Ishikawa (cell line): Measurements from ENCODE around the gene B3GNT8.

ENCODE experiments used
- CEBPB ChIP-seq: IDR thresholded peaks from 2 replicates; pipeline ENCODE4 v1.6.1; 2012
- CREB1 ChIP-seq: IDR thresholded peaks from 2 replicates; pipeline ENCODE4 v1.6.1; 2012; ENCODE audit warnings: low read depth
- EGR1 ChIP-seq: IDR thresholded peaks from 2 replicates; pipeline ENCODE4 v1.6.1; 2012
- EP300 ChIP-seq: IDR thresholded peaks from 2 replicates; pipeline ENCODE4 v1.6.1; 2012; ENCODE audit warnings: borderline replicate concordance
- FOXM1 ChIP-seq: IDR thresholded peaks from 2 replicates; pipeline ENCODE4 v1.6.1; 2012; ENCODE audit warnings: low read depth, borderline replicate concordance
- NFIC ChIP-seq: IDR thresholded peaks from 2 replicates; pipeline ENCODE4 v1.6.1; 2012
- RAD21 ChIP-seq: IDR thresholded peaks from 2 replicates; pipeline ENCODE4 v1.6.1; 2012; ENCODE audit warnings: low read depth
- TAF1 ChIP-seq: IDR thresholded peaks from 2 replicates; pipeline ENCODE4 v1.6.1; 2012; ENCODE audit warnings: low read depth, mild to moderate bottlenecking
- TCF12 ChIP-seq: IDR thresholded peaks from 2 replicates; pipeline ENCODE4 v1.6.1; 2012; ENCODE audit warnings: low read depth
- TEAD4 ChIP-seq: IDR thresholded peaks from 2 replicates; pipeline ENCODE4 v1.6.1; 2012
- YY1 ChIP-seq: IDR thresholded peaks from 2 replicates; pipeline ENCODE4 v1.6.1; 2012; ENCODE audit warnings: low read depth
- ZBTB7A ChIP-seq: IDR thresholded peaks from 2 replicates; pipeline ENCODE4 v1.6.1; 2012; ENCODE audit warnings: low read depth
- TF ChIP-seq, protein P1 (sequence below): IDR thresholded peaks from 2 replicates; pipeline ENCODE4 v1.6.1; 2012
- TF ChIP-seq, protein P2 (sequence below): IDR thresholded peaks from 2 replicates; pipeline ENCODE4 v1.6.1; 2012; ENCODE audit warnings: low read depth, mild to moderate bottlenecking
- TF ChIP-seq, protein P3 (sequence below): IDR thresholded peaks from 2 replicates; pipeline ENCODE4 v1.6.1; 2012

The B3GNT8 gene

DNA sequence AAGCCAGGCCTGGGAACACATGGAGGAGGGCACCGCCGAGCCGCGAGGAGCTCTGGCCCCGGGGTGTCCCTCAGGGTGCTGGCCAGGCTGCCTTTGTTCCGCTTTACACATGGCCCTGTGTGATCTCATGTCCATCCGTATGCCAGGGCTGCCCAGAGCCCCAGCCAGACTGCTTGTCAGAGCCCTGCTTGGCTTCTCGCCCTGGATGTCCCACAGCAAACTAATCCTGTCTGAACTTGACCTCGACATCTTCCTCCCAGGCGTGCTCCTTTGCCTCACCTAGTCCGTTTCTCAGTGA, 15.3 kb downstream of the B3GNT8 start:
- TF ChIP-seq CREB1 (no peak), EP300 (no peak), FOXM1 (no peak), YY1 (no peak)
- TF ChIP-seq, protein P1, sequence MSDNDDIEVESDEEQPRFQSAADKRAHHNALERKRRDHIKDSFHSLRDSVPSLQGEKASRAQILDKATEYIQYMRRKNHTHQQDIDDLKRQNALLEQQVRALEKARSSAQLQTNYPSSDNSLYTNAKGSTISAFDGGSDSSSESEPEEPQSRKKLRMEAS = no peak
- TF ChIP-seq, protein P2, sequence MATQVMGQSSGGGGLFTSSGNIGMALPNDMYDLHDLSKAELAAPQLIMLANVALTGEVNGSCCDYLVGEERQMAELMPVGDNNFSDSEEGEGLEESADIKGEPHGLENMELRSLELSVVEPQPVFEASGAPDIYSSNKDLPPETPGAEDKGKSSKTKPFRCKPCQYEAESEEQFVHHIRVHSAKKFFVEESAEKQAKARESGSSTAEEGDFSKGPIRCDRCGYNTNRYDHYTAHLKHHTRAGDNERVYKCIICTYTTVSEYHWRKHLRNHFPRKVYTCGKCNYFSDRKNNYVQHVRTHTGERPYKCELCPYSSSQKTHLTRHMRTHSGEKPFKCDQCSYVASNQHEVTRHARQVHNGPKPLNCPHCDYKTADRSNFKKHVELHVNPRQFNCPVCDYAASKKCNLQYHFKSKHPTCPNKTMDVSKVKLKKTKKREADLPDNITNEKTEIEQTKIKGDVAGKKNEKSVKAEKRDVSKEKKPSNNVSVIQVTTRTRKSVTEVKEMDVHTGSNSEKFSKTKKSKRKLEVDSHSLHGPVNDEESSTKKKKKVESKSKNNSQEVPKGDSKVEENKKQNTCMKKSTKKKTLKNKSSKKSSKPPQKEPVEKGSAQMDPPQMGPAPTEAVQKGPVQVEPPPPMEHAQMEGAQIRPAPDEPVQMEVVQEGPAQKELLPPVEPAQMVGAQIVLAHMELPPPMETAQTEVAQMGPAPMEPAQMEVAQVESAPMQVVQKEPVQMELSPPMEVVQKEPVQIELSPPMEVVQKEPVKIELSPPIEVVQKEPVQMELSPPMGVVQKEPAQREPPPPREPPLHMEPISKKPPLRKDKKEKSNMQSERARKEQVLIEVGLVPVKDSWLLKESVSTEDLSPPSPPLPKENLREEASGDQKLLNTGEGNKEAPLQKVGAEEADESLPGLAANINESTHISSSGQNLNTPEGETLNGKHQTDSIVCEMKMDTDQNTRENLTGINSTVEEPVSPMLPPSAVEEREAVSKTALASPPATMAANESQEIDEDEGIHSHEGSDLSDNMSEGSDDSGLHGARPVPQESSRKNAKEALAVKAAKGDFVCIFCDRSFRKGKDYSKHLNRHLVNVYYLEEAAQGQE = no peak

- TF ChIP-seq EGR1 = peak; percentile 77
- TF ChIP-seq, protein P2 = no peak
- TF ChIP-seq EP300 = no peak
- no peak for TF ChIP-seq RAD21
- no peak for TF ChIP-seq CREB1
- TF ChIP-seq, protein P3, sequence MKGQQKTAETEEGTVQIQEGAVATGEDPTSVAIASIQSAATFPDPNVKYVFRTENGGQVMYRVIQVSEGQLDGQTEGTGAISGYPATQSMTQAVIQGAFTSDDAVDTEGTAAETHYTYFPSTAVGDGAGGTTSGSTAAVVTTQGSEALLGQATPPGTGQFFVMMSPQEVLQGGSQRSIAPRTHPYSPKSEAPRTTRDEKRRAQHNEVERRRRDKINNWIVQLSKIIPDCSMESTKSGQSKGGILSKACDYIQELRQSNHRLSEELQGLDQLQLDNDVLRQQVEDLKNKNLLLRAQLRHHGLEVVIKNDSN = no peak
Measured at GRCh38 chr19:41411100-41411967, 15.8 kb downstream of the B3GNT8 start.

GRCh38 chr19:41410336-41411054, 16.7 kb downstream of the B3GNT8 start:
- TF ChIP-seq ZBTB7A (no peak), TCF12 (no peak), TAF1 (no peak), CREB1 (no peak), RAD21 (no peak), CEBPB (no peak), YY1 (no peak), TEAD4 (no peak), EGR1 (no peak), EP300 (no peak), FOXM1 (no peak), NFIC (no peak)
- TF ChIP-seq, protein P2 = no peak
- TF ChIP-seq, protein P3 = no peak
- TF ChIP-seq, protein P1 = no peak

- TF ChIP-seq, protein P3 = peak; percentile 59; the same call in 1 of the 2 replicates
- TF ChIP-seq FOXM1 (no peak), TEAD4 (peak; percentile 50; the same call in 1 of the 2 replicates)
Measured at GRCh38 chr19:41409288-41409687, 17.9 kb downstream of the B3GNT8 start.
